Pulmonary artery endothelial cell (primary cell): ENCODE results near the gene UVSSA. TPM values are rescaled to one million over a fixed set of nuclear protein-coding genes. Genes with fewer than 3 reads are reported as not detected.
"Not testable (repeated sequence)": the region's sequence is repeated elsewhere in the genome, so short reads cannot be mapped to it uniquely, and the experiment has no call there.

Experiments
- DNase-seq: peaks from one replicate; pipeline ENCODE4 v3.0.0-alpha.2; 2011; ENCODE audit warnings: low read depth, low spot score
- total RNA-seq: library from RNA; depleted of rRNA; stranded (reverse); fragments of >200 nt; gene quantifications from 2 replicates; pipeline ENCODE4 v1.2.3, GENCODE V29; 2014

UVSSA gene
- total RNA-seq, 1 donor from 2014 or later, result 4.2 TPM

GRCh38 chr4:1316537-1317168, 30.4 kb upstream of the UVSSA start:
- no peak for DNase-seq

GRCh38 chr4:1317177-1318045, 29.6 kb upstream of the UVSSA start:
- no peak for DNase-seq

- no peak for DNase-seq
Measured at GRCh38 chr4:1318046-1318375, 29.0 kb upstream of the UVSSA start.

GRCh38 chr4:1318488-1319213, 28.4 kb upstream of the UVSSA start:
- no peak for DNase-seq

- DNase-seq, result no peak
Measured at GRCh38 chr4:1321486-1321885, 25.5 kb upstream of the UVSSA start.

GRCh38 chr4:1321946-1322650, 24.9 kb upstream of the UVSSA start:
- DNase-seq, result no peak

GRCh38 chr4:1323280-1323634, 23.8 kb upstream of the UVSSA start:
- no peak for DNase-seq

GRCh38 chr4:1323635-1324442, 23.2 kb upstream of the UVSSA start:
- no peak for DNase-seq

GRCh38 chr4:1324443-1325175, 22.4 kb upstream of the UVSSA start:
- not testable (repeated sequence) for DNase-seq

GRCh38 chr4:1325176-1325480, 21.9 kb upstream of the UVSSA start:
- no peak for DNase-seq

- no peak for DNase-seq
Measured at GRCh38 chr4:1325681-1326635, 21.1 kb upstream of the UVSSA start.

- no peak for DNase-seq
Measured at GRCh38 chr4:1326751-1327525, 20.1 kb upstream of the UVSSA start.

GRCh38 chr4:1327526-1328266, 19.3 kb upstream of the UVSSA start:
- DNase-seq, result no peak

- DNase-seq, result no peak
Measured at GRCh38 chr4:1328267-1329155, 18.5 kb upstream of the UVSSA start.

- no peak for DNase-seq
Measured at GRCh38 chr4:1329408-1330371, 17.3 kb upstream of the UVSSA start.
